ENCODE measurements around the gene MADCAM1. TPM values are rescaled to one million over a fixed set of nuclear protein-coding genes. Genes with fewer than 3 reads are reported as not detected.

MADCAM1 gene
- total and polyA plus RNA-seq, 10 of the 15 experiments (the other 5 are each of a cell fraction or from before 2014, with no cell fraction given) = 0.06 to 0.32 (median 0.31) TPM; not detected in 5

DNA sequence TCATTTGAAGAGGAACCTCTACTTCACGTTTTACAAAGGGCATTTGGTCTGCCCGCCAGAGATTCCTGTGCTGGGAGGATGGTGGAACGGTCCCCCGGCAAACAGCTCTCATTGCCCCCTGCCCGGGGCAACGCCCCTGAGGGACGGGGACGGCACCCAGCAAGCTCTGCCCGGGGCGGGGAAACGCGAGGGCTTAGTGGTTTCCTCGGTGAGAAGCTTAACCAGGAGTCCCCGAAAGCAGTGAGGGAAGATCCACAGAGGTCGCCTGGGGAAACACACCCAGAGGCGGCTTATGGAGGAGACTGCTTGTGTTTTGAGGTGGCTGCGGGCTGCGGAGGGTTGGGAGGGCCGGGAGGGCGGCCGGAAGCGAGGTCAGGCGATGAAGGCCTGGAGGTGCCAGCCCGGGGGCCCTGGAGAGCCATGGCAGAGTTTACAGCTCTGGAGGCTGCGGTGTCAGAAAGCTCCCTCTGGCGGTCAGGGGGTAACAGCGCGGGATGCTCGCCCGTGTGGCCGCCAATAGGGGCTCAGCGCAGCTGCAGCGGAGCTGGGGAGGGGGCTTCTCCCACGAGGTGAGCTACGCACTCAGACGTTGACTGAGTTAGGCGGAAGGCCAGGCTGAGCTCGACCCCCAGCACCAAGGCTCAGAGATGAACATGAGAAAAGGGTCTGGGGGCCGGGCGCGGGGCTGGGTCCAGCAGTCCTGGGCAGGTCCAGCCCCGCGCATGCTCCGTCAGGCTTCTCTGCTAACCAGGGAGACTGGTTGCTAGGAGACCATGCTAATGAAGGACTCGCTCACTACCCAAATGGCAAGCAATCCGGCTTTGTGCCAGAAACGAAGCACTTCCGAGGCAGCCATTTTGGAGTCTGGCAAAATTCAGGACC, 10.4 kb downstream of the MADCAM1 start (continued):
- TF ChIP-seq NFIC (IDR thresholded peaks at IDR 0.05; ENCODE audit: low read depth, low read length) = no peak
- TF ChIP-seq SMARCA5 (IDR thresholded peaks at IDR 0.05) = peak; percentile 99
- no peak for TF ChIP-seq NR2C2 (IDR thresholded peaks at IDR 0.05; ENCODE audit: borderline replicate concordance, control insufficient read depth, insufficient read length, low read depth)
- TF ChIP-seq, protein P1, sequence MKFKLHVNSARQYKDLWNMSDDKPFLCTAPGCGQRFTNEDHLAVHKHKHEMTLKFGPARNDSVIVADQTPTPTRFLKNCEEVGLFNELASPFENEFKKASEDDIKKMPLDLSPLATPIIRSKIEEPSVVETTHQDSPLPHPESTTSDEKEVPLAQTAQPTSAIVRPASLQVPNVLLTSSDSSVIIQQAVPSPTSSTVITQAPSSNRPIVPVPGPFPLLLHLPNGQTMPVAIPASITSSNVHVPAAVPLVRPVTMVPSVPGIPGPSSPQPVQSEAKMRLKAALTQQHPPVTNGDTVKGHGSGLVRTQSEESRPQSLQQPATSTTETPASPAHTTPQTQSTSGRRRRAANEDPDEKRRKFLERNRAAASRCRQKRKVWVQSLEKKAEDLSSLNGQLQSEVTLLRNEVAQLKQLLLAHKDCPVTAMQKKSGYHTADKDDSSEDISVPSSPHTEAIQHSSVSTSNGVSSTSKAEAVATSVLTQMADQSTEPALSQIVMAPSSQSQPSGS (IDR thresholded peaks at IDR 0.05; ENCODE audit: low read length) = no peak
- TF ChIP-seq, protein P2, sequence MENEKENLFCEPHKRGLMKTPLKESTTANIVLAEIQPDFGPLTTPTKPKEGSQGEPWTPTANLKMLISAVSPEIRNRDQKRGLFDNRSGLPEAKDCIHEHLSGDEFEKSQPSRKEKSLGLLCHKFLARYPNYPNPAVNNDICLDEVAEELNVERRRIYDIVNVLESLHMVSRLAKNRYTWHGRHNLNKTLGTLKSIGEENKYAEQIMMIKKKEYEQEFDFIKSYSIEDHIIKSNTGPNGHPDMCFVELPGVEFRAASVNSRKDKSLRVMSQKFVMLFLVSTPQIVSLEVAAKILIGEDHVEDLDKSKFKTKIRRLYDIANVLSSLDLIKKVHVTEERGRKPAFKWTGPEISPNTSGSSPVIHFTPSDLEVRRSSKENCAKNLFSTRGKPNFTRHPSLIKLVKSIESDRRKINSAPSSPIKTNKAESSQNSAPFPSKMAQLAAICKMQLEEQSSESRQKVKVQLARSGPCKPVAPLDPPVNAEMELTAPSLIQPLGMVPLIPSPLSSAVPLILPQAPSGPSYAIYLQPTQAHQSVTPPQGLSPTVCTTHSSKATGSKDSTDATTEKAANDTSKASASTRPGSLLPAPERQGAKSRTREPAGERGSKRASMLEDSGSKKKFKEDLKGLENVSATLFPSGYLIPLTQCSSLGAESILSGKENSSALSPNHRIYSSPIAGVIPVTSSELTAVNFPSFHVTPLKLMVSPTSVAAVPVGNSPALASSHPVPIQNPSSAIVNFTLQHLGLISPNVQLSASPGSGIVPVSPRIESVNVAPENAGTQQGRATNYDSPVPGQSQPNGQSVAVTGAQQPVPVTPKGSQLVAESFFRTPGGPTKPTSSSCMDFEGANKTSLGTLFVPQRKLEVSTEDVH (IDR thresholded peaks at IDR 0.05; ENCODE audit: low read depth, partially characterized antibody) = no peak
- peak; percentile 52 for TF ChIP-seq SMC3 (IDR thresholded peaks at IDR 0.05; ENCODE audit: borderline replicate concordance, low read length)
- no peak for TF ChIP-seq NFXL1 (IDR thresholded peaks at IDR 0.05; ENCODE audit: borderline replicate concordance)
- TF ChIP-seq, protein P3, sequence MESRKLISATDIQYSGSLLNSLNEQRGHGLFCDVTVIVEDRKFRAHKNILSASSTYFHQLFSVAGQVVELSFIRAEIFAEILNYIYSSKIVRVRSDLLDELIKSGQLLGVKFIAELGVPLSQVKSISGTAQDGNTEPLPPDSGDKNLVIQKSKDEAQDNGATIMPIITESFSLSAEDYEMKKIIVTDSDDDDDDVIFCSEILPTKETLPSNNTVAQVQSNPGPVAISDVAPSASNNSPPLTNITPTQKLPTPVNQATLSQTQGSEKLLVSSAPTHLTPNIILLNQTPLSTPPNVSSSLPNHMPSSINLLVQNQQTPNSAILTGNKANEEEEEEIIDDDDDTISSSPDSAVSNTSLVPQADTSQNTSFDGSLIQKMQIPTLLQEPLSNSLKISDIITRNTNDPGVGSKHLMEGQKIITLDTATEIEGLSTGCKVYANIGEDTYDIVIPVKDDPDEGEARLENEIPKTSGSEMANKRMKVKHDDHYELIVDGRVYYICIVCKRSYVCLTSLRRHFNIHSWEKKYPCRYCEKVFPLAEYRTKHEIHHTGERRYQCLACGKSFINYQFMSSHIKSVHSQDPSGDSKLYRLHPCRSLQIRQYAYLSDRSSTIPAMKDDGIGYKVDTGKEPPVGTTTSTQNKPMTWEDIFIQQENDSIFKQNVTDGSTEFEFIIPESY (IDR thresholded peaks at IDR 0.05) = no peak
- no peak for TF ChIP-seq ZZZ3 (IDR thresholded peaks at IDR 0.05; ENCODE audit: control insufficient read depth, insufficient read length, low read depth)
- TF ChIP-seq ZBED1 (IDR thresholded peaks at IDR 0.05; ENCODE audit: borderline replicate concordance) = no peak
- TF ChIP-seq, protein P4, sequence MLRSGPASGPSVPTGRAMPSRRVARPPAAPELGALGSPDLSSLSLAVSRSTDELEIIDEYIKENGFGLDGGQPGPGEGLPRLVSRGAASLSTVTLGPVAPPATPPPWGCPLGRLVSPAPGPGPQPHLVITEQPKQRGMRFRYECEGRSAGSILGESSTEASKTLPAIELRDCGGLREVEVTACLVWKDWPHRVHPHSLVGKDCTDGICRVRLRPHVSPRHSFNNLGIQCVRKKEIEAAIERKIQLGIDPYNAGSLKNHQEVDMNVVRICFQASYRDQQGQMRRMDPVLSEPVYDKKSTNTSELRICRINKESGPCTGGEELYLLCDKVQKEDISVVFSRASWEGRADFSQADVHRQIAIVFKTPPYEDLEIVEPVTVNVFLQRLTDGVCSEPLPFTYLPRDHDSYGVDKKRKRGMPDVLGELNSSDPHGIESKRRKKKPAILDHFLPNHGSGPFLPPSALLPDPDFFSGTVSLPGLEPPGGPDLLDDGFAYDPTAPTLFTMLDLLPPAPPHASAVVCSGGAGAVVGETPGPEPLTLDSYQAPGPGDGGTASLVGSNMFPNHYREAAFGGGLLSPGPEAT (IDR thresholded peaks at IDR 0.05; ENCODE audit: low read depth) = no peak
- TF ChIP-seq POU2F2 (IDR thresholded peaks at IDR 0.05; ENCODE audit: borderline replicate concordance, low read depth, low read length) = peak; percentile 89; the same call in 2 of the 3 replicates
- TF ChIP-seq IKZF2 (IDR thresholded peaks at IDR 0.05) = 0 out of 4 replicates have a peak, but pooled peaks have one; percentile 7 to 30
- no peak for TF ChIP-seq ZNF384 (IDR thresholded peaks at IDR 0.05; ENCODE audit: borderline replicate concordance, low read depth, low read length)
- TF ChIP-seq, protein P5, sequence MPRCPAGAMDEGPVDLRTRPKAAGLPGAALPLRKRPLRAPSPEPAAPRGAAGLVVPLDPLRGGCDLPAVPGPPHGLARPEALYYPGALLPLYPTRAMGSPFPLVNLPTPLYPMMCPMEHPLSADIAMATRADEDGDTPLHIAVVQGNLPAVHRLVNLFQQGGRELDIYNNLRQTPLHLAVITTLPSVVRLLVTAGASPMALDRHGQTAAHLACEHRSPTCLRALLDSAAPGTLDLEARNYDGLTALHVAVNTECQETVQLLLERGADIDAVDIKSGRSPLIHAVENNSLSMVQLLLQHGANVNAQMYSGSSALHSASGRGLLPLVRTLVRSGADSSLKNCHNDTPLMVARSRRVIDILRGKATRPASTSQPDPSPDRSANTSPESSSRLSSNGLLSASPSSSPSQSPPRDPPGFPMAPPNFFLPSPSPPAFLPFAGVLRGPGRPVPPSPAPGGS (IDR thresholded peaks at IDR 0.05; ENCODE audit: borderline replicate concordance, insufficient read depth, low read depth, low read length, poor library complexity, severe bottlenecking) = peak; percentile 34
- peak; percentile 25; the same call in 1 of the 2 replicates for TF ChIP-seq TAF1 (IDR thresholded peaks at IDR 0.05; ENCODE audit: borderline replicate concordance, low read depth, low read length)
- TF ChIP-seq ZNF24 (IDR thresholded peaks at IDR 0.05) = no peak
- no peak for TF ChIP-seq ETV6 (conservative IDR thresholded peaks at IDR 0.05 in 1 of 2, IDR thresholded peaks at IDR 0.05 in 1 of 2; ENCODE audit: borderline replicate concordance in 1 of 2, low read depth in 1 of 2)
- peak; percentile 99 for TF ChIP-seq GATAD2B (conservative IDR thresholded peaks at IDR 0.05; ENCODE audit: low read depth)
